Activated T-cell treated with anti-CD3 and anti-CD28 coated beads for 4 hours (primary cell): ENCODE measurements around the gene TCF15.
A peak's percentile ranks its signal among the peaks of the same experiment; 100 is the strongest.

Source experiments
- DNase-seq: peaks from one replicate; pipeline ENCODE4 v3.0.0-alpha.2; 2020

TCF15 gene, protein sequence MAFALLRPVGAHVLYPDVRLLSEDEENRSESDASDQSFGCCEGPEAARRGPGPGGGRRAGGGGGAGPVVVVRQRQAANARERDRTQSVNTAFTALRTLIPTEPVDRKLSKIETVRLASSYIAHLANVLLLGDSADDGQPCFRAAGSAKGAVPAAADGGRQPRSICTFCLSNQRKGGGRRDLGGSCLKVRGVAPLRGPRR

DNA sequence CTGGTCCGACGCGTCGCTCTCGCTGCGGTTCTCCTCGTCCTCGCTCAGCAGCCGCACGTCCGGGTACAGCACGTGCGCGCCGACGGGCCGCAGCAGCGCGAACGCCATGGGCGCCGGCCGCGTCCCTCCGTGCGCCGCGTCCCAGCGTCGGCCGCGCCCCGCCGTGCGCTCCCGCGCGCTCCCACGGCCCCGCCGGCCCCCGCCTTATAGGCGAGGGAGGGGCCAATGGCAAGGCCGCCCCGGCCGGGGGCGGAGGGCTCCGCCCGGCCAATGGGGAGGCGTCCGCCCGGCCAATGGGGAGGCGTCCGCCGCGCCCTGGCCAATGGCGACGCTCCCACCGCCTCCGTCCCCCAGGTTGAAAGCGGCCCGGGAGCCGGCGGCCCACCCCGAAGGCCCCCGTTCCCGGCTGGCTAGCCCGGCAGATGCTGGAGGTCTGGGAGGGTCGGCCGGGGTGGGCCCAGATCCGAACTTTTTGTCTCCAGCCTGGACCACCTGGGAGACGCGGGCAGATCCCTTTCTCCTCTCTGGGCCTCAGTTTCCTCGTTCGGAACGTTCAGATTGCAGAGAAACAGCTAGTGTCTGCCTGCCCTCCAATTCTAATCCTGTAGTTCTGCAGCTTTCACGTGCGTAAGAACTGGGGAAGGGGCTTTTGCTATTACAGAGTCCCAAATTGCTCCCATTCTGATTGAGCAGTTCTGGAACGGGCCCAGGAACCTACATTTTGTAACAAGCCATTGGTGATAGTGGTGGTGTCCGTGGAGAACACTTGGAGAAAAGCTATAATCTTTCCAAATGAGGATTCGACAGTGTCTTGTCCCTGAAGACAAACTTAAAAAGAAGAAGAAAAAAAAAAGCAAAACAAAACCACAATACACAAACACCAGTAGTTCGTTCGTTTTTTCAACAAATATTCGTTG, at the start of gene TCF15:
TSS of gene TCF15 (minus strand) at position 180 of the 917 bp plus-strand sequence. CDS start at position 108, 72 bp downstream.
- no peak for DNase-seq

DNA sequence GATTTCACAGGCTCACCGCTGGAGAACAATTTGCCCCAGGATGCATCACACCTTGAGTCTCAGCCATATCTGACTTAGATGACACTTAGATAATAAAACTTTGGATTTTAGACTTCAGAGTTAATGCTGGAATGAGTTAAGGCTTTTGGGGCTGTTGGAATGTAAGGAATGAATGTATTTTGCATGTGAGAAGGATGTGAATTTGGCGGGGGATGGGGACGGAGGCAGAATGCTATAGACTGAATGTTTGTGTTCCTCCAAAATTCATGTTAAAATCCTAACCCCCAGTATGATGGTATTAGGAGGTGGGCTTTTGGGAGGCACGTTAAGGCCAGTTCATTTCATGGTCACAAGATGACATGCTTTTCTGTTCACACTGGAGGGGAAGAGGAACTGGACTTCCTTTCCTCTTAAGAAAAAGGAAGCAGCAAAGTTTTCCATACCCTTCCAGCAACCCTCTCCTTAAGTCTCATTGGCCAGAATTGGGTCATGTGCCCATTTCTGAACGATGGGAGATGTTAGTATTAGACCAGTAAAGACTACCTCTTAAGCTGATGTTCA, 48.7 kb upstream of the TCF15 start:
- no peak for DNase-seq

DNA sequence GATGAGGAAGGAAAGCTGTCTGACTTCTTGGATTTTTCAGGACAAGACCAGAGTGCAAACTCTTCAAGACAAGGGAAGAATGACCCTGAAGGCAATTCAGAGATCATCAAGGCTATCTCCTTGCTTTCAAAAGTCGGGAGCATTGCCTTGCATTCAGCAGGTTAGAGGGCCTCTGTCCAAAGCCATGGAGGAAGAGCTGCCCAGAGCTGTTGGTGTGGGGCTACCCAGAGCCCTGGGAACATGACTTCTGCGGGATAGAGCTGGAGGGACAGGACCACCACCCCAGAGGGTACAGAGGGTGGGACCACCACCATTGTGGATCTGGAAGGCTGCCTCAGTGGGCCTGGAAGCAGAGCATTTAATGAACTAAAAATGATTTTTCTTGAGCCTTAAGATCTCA, 48.1 kb upstream of the TCF15 start:
- DNase-seq: no peak

DNA sequence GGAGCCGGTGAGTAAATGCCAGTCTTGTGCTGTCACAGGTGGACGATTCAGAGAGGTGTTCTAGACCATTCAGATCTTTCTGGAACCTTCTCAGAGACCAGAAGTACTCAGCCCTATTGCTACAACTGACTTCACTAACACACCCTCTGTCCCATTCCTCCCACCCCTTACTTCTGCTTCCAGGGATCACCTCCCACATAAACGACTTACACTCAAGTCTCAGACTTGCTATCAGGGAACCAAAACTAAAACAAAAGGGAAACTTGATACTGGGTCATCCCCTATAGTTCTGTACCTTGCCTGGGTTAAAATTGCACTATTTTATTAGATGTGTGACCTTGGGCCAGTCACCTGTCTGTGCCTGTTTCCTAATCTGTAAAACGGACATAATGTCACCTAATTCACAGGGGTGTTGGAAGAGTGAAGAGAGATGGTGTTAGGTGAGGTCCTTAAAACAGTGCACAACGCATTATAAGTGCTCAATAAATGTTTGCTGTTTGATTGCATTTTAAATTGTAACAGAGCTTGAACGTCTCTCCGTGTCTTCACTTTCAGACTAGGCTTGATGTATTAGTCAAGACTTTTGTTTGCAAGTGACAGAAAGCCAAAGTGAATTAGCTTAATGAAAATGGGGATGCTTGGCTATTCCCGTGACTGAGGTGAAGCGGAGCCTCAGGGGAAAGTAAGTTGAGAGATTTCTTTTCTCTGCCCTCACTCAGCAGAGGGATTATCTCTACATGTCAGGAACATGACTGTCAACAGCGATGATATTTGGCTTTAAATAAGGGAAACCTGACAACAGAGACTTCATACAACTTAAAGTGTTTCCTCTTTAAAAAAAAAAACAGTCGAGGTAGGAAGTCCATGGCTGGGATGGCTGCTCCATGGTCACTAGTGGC, 45.9 kb upstream of the TCF15 start:
- no peak for DNase-seq

DNA sequence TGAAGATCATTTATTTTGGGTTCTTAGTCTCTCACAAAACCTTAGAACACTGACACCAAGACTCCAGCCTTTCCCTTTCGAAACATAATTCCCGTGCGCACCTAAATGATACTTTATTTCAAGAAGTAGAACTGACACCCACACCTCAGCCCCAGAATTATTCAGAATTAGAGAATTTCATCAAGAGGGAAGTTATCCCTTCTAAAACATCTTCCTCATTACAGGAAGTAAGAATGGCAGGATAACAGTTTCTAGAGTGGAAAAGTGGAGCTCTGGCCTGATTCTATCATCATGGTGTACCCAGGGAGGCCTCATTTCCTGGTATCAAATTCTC, 44.3 kb upstream of the TCF15 start:
- no peak for DNase-seq

DNA sequence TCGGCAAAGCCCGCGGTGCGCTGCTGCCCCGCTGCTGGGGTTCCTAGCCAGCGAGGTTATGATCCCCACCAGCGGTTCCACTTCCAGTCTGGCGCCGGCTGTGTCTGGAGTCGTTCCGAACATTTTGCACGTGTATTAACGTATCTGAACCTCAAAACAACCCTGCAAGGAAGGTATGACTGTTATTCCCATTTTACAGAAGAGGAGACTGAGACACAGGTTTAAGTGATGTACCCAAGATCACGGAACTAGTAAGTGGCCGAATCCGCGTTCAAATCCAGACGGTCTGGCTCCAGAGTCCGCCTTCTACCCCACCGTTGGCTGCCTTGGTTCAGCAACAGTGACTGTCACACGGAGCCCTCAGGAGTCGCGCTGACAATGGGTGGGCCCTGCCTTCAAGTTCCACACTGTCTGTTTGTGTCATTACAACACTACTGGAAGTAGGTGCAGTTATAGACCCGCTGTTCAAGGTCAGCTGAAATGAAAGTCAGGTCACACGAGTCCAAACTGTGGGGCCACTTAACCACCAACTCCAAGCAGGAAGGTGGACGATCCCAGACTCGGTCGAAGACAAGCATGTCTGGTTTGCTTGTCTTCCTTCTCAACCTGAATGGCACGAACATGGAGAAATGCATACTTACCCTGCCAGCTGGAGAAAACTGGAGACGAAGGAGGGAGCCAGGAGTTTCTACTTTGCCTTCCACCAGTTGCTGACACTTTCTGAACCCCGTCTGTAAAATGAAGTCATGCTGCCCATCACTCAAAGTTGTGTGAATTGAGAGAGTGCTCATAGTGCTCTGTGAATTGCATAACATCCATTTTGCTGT, 43.7 kb upstream of the TCF15 start:
- DNase-seq: no peak

DNA sequence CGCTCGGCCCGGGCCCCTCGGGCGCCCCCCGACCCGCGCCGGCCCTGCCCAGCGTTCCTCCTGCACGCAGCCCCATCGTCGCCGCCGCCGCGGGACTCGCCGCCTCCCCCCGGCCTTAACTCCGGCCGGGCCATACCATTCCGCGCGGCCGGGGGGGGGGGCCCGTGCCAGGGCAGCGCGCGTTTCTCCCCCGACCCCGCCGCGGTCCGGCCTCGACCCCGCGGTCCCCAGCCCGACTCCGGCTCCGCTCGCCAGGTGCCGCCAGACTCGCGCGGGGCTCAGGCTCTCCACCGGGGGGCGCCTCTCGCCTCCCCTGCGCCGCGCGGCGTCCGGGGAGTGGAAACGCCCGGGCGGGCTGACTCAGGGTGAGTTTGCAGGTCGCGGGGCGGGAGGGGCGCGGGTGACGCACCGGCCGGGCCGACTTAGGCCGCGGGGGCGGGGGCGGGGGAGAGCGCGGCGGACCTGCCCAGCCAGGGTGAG, 43.0 kb upstream of the TCF15 start, which contains the start of gene SRXN1:
TSS of gene SRXN1 (minus strand) at position 91 of the 480 bp plus-strand sequence. CDS start at position 76, 15 bp downstream.
- peak; percentile 76 for DNase-seq

DNA sequence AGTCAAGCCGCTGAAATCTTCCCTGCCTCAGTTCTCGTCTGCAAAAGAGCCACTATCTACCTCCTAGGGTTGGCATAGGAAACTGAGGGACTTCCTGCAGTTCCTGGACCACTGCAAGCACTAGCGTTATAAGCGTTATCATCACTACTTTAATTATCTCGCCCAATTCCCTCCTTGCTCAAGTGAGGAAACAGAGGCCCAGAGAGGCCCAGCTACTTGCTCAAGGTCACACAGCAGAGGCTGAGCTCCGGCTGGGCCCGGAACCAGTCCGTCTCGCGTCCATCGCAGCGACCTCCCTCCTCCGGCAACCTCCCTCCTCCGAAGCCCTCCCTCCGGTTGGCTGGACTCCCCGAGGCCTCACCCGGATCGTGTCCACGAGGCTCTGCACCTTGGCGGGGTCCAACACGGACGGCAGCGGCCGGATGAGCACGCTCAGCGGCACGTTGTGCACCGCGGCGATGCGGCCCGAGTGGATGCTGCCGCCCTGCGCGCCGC, 42.6 kb upstream of the TCF15 start:
- DNase-seq: no peak

DNA sequence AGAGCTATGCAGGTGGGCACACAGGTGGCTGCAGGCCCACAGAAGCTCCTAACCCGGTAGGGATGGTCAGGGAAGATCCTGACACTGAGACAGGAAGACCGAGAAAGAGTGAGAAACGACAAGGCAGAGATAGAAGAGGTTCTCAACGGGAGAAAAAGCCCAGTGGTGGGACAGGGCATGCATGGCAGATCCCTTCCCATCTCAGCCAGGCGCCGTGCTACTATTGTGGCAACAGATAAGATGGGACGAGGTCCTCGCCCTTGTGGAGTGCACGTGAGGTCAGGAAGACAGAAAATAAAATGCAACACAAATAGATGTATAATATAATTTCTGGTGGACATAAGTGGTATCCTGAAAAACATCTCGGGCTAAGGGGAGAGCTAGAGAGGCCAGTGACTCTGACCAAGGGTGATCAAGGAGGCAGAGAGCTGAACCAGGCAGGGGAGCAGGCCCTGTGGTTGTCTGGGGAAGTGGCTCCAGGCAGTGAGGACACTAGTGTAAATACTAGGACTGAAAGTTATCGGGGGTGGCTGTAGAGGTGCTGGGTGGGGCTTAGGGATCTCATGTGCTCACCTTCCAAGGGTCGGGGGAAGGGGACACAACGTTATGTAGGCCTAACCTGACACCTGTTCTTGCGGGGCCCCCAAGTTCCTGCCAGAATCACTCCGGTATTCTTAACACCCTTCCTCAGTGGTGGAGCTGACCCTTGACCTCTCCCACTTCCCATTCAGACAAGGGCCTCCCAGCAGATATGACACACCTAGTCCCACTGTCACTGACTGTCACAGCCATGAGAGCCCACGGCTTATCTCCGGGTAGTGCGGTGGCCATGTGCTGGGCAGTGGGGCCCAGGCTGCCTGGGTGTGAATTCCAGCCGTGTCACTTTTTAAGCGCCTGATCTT, 41.9 kb upstream of the TCF15 start:
- DNase-seq: no peak

DNA sequence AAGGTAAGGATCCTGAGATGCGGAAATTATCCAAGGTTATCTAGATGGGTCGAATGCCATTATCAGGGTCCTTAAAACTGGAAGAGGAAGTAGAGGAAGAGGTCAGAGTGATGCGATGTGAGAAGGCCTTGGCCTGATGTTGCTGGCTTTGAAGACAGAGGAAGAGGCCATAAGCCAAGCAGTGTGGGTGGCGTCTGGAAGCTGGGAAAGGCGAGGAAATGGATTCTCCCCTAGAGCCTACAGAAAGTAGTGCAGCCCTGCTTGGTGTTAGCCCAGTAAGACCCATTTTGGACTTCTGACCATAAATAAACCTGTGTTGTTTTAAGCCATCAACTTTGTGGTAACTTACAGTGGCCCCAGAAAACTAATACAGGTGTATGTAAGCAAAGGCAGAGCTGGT, 40.8 kb upstream of the TCF15 start:
- no peak for DNase-seq

DNA sequence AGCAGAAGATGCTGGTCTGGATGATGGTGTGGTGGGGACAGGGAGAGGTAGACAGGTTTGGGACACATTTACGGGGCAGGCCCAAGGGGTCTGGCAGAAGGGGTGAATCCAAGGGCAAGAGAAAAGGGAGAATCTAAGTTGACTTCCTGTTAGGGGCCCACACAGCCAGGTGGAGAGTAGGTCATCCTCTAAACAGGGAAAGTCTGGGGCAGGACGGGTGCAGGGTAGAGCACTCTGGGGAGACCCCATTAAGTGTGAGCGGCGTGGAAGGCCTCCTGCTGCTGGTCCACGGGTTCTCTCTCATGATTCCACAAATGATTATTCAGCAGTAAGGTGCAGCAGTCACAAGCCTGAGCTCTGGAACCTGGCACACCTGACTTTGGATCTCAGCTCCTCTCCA, 40.2 kb upstream of the TCF15 start:
- DNase-seq: no peak

DNA sequence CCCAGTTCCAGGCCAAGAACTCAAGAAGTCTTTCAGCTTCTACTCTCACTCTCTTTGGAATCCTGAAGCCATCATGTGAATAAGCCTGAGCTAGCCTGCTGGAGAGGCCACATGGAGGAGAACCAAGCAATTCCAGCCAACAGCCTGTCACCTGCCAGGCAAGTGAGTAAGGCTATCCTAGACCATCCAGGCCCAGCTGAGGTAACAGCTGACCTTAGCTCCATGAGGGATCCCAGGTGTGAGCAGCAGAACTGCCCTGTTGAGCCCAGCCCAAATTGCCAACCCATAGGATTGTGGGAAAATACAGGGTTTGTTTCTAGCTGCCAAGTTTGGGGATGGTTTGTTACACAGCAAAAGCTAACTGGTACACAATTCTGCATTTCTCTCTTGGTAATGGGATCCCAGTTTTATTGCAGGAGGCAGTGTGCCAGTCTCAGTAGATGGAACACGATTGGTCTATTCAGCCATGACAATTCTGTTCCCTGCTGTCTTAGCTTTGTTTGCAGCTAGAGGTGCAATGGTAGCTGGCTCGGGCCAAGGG, 37.4 kb upstream of the TCF15 start:
- no peak for DNase-seq

DNA sequence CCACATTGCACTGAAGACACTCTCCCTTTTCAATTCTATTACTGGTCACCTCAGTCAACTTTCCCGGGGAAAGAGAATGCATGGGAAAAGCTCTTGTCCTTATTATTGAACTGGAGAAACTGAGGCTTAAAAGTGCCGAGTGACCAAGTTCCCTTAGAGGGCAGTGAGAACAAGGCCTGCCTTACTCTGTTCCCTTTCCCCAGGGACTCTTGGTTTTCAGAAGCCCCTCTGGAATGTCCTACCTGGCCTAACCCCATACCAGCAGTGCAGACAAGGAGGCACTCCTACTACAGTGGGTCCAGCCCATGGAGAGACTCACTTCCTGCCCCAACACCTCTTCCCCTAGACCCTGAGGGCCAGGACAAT, 36.7 kb upstream of the TCF15 start:
- DNase-seq: no peak

DNA sequence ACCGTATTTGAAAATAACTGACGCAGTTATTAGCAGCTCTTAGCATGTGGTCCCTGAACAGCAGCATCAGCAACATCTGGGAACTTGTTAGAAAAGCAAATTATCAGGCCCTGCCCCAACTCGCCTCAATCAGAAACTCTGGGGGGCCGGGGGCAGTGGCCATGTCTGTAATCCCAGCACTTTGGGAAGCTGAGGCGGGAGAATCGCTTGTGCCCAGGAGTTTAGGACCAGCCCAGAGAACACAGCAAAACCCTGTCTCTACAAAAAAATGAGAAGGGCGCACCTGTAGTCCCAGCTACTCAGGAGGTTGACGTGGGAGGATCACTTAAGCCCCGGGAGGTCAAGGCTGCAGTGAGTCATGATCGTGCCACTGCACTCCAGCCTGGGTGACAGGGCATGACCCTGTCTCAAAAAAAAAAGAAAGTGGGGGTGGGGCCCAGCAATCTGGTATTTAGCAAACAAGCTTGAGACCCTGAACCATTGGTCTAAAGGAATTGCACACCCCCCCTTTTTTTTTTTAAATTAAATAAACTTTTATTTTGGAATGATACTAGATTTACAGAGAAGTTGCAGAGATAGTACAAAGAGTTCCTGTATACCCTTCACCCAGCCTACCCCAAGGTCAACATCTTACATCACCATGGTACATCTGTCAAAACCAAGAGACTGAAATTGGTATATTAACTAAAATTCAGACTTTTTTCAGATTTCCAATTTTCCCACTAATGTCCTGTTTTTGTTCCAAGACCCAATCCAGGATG, 36.2 kb upstream of the TCF15 start:
- DNase-seq: no peak

DNA sequence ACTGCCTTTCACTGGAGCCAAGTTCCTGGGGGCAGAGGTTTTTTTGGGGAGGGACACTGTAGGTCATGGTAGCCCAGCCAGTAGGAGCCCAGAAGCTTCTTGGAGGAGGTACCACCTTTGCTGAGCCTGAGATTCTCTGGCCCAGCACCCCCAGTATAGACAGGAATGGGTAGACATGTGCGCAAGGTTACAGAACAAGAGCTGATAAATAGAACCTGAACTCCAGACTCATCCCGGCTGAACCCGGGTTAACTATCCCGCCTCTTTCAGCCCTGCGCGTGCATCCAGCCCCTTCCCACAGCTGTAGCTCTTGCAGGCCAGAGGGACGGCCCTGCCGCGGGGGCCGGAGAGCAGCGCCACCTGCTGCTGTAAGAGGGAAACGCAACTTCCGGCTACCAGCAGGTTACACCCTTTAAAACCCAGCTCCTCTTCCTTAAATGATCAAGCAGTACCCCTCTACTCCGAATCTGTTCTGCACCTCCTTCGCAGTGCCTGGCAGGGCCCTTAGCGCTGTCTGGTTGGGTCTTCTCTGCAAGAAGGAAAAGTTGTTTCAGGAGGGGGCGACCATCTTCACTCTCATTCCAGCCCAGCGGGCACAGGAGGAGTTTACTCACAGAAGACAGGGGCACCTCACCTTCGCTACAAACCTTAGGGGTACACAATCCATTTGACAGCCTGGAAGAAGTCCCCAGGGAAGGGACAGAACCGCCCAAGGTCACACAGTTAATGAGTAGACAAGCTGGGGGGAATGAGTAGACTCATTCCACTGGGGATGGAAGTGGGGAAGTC, 35.4 kb upstream of the TCF15 start:
- DNase-seq: peak; percentile 43

DNA sequence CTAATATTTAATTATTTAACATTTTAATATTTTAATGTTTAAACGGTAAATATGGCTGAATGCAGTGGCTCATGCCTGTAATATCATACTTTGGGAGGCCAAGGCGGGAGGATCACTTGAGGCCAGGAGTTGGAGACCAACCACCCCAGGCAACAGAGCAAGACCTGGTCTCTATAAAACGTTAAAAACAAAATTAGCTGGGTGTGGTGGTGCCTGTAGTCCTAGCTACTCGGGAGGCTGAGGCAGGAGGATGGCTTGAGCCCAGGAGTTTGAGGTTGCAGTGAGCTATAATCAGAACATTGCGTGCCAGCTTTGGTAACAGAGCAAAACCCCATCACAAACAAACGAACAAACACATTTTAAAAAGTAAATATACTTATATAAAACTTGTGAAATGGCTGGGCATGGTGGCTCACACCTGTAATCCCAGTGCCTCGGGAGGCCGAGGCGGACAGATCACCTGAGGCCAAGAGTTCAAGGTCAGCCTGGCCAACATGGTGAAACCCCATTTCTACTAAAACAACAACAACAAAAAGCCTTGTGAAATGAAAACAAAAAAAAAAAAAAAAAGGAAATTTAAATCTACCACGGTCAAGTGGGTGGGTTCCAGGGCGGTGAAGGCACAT, 34.7 kb upstream of the TCF15 start:
- no peak for DNase-seq

DNA sequence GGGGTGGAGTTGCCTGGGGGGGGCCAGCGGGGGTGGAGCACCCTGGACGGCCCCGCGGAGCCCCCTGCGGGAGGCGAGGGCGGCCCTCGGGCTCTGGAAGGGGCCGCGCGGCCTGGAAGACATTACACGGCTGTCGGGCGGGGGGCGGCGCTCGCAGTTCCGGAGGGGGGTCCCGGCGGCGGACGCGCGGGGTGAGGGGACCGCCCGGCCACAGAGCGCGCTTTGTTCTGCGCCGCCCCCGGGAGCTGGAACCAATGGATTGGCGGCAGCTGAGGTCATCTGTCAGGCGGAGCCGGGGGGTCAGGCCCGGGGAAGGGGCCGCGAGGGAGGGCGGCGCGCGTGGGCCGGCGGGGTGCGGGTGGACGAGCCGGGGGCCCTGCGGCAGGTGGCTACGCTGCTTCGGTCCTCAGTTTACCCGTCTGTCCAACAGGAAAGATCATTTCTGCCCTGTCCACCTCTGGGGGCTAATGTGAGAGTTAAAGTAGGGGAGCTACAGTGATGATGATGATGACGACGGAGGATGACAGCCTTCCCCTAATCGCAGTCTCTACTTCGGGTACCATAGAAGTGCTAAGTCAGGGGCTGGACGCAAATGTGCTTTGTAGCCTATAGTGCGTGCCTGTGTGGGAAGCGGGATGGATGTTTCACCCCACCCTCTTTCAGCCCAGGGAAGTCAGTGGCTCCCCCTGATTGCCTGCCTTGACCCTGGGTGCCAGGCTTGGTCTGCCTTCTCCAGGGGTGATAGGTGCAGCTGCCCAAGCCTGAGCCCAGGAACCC, 32.5 kb upstream of the TCF15 start:
- DNase-seq: no peak
